ENCODE data around the gene RRBP1. TPM values are rescaled to one million over a fixed set of nuclear protein-coding genes. Genes with fewer than 3 reads are reported as not detected.

The RRBP1 gene
- total RNA-seq, 2 donors from 2014 or later = 402 to 509 TPM

DNA sequence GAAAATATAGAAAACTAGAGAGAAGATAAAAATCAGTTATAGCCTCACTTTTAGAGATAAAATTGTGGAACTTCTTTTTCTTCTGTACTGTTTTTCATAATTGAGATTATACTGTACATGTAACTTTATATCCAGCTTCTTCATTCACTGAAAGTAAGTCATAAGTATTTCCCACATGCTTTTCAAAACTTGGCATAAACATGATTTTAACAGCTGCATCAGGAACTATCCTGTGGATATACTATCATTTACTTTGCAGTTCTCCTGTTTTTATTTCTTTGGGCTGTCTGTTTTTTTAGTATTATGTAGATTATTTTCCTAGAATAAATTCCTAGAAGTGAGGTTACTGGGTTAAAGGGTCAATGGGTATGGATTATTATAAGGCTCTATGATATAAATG, 97.4 kb downstream of the RRBP1 start:
- H3K4me3 ChIP-seq = no peak overlapping the region
- no peaks in the 10 kb centered on the region for H3K36me3 ChIP-seq
- H3K9ac ChIP-seq (ENCODE audit: low read depth in 2 of 2, low read length in 2 of 2) = no peak overlapping the region
- no peaks in the 10 kb centered on the region for H3K4me1 ChIP-seq
- intact Hi-C loops (cut with DNase I) = no loop called here
- no peaks in the 10 kb centered on the region for H3K27me3 ChIP-seq
- DNase-seq = no peak
- H3K9me3 ChIP-seq = no peaks in the 10 kb centered on the region
- no peak overlapping the region for H3K27ac ChIP-seq
- TF ChIP-seq CTCF (IDR thresholded peaks at IDR 0.05) = no peak

GRCh38 chr20:17583126-17583525, 98.9 kb downstream of the RRBP1 start:
- H3K36me3 ChIP-seq = no peaks in the 10 kb centered on the region
- no peaks in the 10 kb centered on the region for H3K9me3 ChIP-seq
- H3K27ac ChIP-seq = no peak overlapping the region
- no peak for TF ChIP-seq CTCF (IDR thresholded peaks at IDR 0.05)
- H3K27me3 ChIP-seq = no peaks in the 10 kb centered on the region
- no peak overlapping the region for H3K4me3 ChIP-seq
- no peak overlapping the region for H3K9ac ChIP-seq (ENCODE audit: low read depth in 2 of 2, low read length in 2 of 2)
- H3K4me1 ChIP-seq = no peaks in the 10 kb centered on the region
- DNase-seq = no peak
- intact Hi-C loops (cut with DNase I) = no loop called here

DNA sequence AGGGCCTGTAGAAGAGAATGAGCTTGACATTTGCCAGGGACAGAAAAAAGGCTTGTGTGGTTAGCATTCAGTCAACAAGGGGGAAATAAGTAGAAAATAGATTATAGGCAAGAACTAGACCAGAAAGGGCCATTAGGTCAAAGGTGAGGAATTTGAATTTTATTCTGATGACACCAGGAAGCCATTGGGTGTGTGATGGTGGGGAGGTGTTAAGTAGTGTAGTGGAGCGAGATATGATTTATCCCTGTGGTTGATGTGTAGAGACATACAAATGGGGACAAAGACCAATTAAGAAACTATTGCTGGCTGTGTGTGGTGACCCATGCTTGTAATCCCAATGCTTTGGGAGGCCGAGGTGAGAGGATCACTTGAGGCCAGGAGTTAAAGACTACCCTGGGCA, 101.1 kb downstream of the RRBP1 start:
- Histone ChIP-seq H3K9me3 (no peaks in the 10 kb centered on the region), H3K9ac (ENCODE audit: low read depth in 2 of 2, low read length in 2 of 2) (no peak overlapping the region), H3K27ac (no peak overlapping the region), H3K27me3 (no peaks in the 10 kb centered on the region), H3K4me1 (no peaks in the 10 kb centered on the region), H3K36me3 (no peaks in the 10 kb centered on the region), H3K4me3 (no peak overlapping the region)
- DNase-seq = no peak
- TF ChIP-seq CTCF (IDR thresholded peaks at IDR 0.05) = no peak
- intact Hi-C loops (cut with DNase I) = no loop called here

DNA sequence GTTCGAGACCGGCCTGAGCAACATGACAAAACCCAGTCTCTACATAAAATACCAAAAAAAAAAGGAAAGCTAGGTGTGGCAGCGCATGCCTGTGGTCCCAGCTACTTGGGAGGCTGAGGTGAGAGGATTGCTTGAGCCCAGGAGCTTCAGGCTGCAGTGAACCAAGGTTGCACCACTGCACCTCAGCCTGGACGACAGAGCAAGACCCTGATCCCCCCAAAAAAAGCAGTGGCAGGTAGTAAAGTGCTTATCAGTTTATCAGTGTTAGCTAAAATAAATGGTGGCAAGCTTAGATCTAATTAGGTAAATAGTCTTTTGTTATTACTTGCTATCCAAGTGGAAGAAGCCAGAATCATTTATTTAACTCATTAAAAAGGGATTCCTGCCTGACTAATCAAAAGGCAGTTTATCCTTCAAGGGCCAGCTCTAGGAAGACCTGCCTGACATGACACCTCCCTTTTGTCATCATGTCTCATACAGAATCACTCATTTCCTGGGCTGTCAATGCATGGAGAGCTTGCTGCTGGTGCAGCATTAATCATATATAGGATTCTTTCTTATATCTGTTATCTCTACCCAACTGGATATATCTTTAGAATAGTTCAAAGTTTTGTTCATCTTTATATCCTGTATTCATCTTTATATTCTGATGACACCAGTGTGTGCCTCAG, 102.5 kb downstream of the RRBP1 start:
- no peak for DNase-seq
- TF ChIP-seq CTCF (IDR thresholded peaks at IDR 0.05) = no peak
- Histone ChIP-seq H3K27me3 (no peaks in the 10 kb centered on the region), H3K9ac (ENCODE audit: low read depth in 2 of 2, low read length in 2 of 2) (no peak overlapping the region), H3K9me3 (no peaks in the 10 kb centered on the region), H3K36me3 (no peaks in the 10 kb centered on the region), H3K4me3 (no peak overlapping the region), H3K27ac (no peak overlapping the region), H3K4me1 (no peaks in the 10 kb centered on the region)
- intact Hi-C loops (cut with DNase I) = no loop called here

GRCh38 chr20:17576215-17576614, 105.8 kb downstream of the RRBP1 start:
- intact Hi-C loops (cut with DNase I) = no loop called here
- TF ChIP-seq CTCF (IDR thresholded peaks at IDR 0.05) = no peak
- H3K4me3 ChIP-seq = no peak overlapping the region
- H3K27me3 ChIP-seq = no peaks in the 10 kb centered on the region
- no peaks in the 10 kb centered on the region for H3K36me3 ChIP-seq
- no peaks in the 10 kb centered on the region for H3K9me3 ChIP-seq
- no peak overlapping the region for H3K27ac ChIP-seq
- H3K4me1 ChIP-seq = peaks cover 9% of the 10 kb centered on the region
- no peak for DNase-seq
- no peak overlapping the region for H3K9ac ChIP-seq (ENCODE audit: low read depth in 2 of 2, low read length in 2 of 2)

Data from colonic mucosa (tissue), 4 donors.